ENCODE results near the gene TMEM30B. TPM values are rescaled to one million over a fixed set of nuclear protein-coding genes. Genes with fewer than 3 reads are reported as not detected.

The TMEM30B gene
- total and polyA plus RNA-seq, 2 of the 13 experiments (the other 11 are each of a cell fraction or from before 2014, with no cell fraction given): not detected

GRCh38 chr14:61287196-61287595, 6.1 kb upstream of the TMEM30B start:
- no peak overlapping the region for H2AFZ ChIP-seq (ENCODE audit: low read length)
- POLR2A ChIA-PET: no interaction called here

GRCh38 chr14:61285364-61285763, 4.2 kb upstream of the TMEM30B start:
- intact Hi-C loops (cut with micrococcal nuclease; ENCODE audit: unreplicated experiment): loop anchor here (1.0 kb wide), 1 partner anchor 8 kb away; no protein-coding TSS in a partner anchor
- H4K20me1 ChIP-seq (ENCODE audit: insufficient read depth, low read length): no peaks in the 10 kb centered on the region
- POLR2A ChIA-PET: no interaction called here
- 33% methylated on average over 4 of the region's 4 CpGs for WGBS (ENCODE audit: low lambda C conversion rate)
- CTCF ChIA-PET (ENCODE audit: low intra/inter-chr PET ratio, low total read pairs): interaction anchor here (1.0 to 3.2 kb wide), 2 partner anchors 16 to 935 kb away, joined by 5 to 26 read pairs; no protein-coding TSS in a partner anchor
- no peaks in the 10 kb centered on the region for H3K79me2 ChIP-seq (ENCODE audit: insufficient read depth, low read length)
- no peak overlapping the region for H3K4me2 ChIP-seq (ENCODE audit: low read depth, low read length)
- ATAC-seq: no peak
- FAIRE-seq: no peak
- H3K9me3 ChIP-seq (ENCODE audit: low read length): no peaks in the 10 kb centered on the region
- H3K4me3 ChIP-seq (replicated peaks in 1 of 3; ENCODE audit: insufficient read depth in 1 of 3, low read depth in 2 of 3, low read length in 3 of 3): no peak overlapping the region
- H3K27me3 ChIP-seq (ENCODE audit: control insufficient read depth in 1 of 2, insufficient read depth in 2 of 2, low read length in 2 of 2): no peaks in the 10 kb centered on the region; a peak in 1 of 5 replicates
- no peaks in the 10 kb centered on the region for H3K36me3 ChIP-seq (replicated peaks in 1 of 2; ENCODE audit: control insufficient read depth in 1 of 2, insufficient read depth in 2 of 2, low read length in 2 of 2)
- no TSS peak for BruUV-seq (replicated peaks)
- TF ChIP-seq, protein P1, sequence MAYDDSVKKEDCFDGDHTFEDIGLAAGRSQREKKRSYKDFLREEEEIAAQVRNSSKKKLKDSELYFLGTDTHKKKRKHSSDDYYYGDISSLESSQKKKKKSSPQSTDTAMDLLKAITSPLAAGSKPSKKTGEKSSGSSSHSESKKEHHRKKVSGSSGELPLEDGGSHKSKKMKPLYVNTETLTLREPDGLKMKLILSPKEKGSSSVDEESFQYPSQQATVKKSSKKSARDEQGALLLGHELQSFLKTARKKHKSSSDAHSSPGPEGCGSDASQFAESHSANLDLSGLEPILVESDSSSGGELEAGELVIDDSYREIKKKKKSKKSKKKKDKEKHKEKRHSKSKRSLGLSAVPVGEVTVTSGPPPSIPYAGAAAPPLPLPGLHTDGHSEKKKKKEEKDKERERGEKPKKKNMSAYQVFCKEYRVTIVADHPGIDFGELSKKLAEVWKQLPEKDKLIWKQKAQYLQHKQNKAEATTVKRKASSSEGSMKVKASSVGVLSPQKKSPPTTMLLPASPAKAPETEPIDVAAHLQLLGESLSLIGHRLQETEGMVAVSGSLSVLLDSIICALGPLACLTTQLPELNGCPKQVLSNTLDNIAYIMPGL (CRISPR knock-in tag; IDR thresholded peaks at IDR 0.05; ENCODE audit: borderline replicate concordance in 1 of 2, low read depth in 1 of 2): no peak
- TF ChIP-seq ZMYM3 (CRISPR knock-in tag; IDR thresholded peaks at IDR 0.05) (no peak), SALL1 (CRISPR knock-in tag; IDR thresholded peaks at IDR 0.05) (no peak), ZFP37 (CRISPR knock-in tag; IDR thresholded peaks at IDR 0.05; ENCODE audit: borderline replicate concordance) (no peak), ZSCAN9 (CRISPR knock-in tag; IDR thresholded peaks at IDR 0.05; ENCODE audit: borderline replicate concordance) (no peak), ZNF549 (CRISPR knock-in tag; IDR thresholded peaks at IDR 0.05) (no peak), ZNF367 (CRISPR knock-in tag; IDR thresholded peaks at IDR 0.05; ENCODE audit: borderline replicate concordance) (no peak), SAP130 (CRISPR knock-in tag; IDR thresholded peaks at IDR 0.05; ENCODE audit: low read depth) (no peak)
- in situ Hi-C loops (cut with HindIII; ENCODE audit: extremely low pct_ligation_motif_present, low pct_unique_long_range_greater_than_20kb): loop anchor here (25.0 kb wide), 1 partner anchor 552 kb away; no protein-coding TSS in a partner anchor
- no peak for DNase-seq (ENCODE audit: low spot score)
- no peak overlapping the region for H3K27ac ChIP-seq (ENCODE audit: extremely low read length, insufficient read depth, low read length)
- no peak overlapping the region for H3K9ac ChIP-seq (ENCODE audit: insufficient read depth, low read depth, low read length)
- H3K4me1 ChIP-seq (ENCODE audit: insufficient read depth, low read length): peaks cover 24% of the 10 kb centered on the region
- H2AFZ ChIP-seq (ENCODE audit: low read length): no peak overlapping the region

More at GRCh38 chr14:61287196-61287595, 6.1 kb upstream of the TMEM30B start:
- Histone ChIP-seq H3K79me2 (ENCODE audit: insufficient read depth, low read length) (no peaks in the 10 kb centered on the region), H3K27me3 (ENCODE audit: control insufficient read depth in 1 of 2, insufficient read depth in 2 of 2, low read length in 2 of 2) (no peaks in the 10 kb centered on the region; a peak in 1 of 5 replicates), H3K4me2 (ENCODE audit: low read depth, low read length) (no peak overlapping the region), H3K4me3 (replicated peaks in 1 of 3; ENCODE audit: insufficient read depth in 1 of 3, low read depth in 2 of 3, low read length in 3 of 3) (no peak overlapping the region), H3K9ac (ENCODE audit: insufficient read depth, low read depth, low read length) (no peak overlapping the region), H3K4me1 (ENCODE audit: insufficient read depth, low read length) (peaks cover 24% of the 10 kb centered on the region), H3K9me3 (ENCODE audit: low read length) (no peaks in the 10 kb centered on the region), H3K36me3 (replicated peaks in 1 of 2; ENCODE audit: control insufficient read depth in 1 of 2, insufficient read depth in 2 of 2, low read length in 2 of 2) (no peaks in the 10 kb centered on the region), H4K20me1 (ENCODE audit: insufficient read depth, low read length) (no peaks in the 10 kb centered on the region), H3K27ac (ENCODE audit: extremely low read length, insufficient read depth, low read length) (no peak overlapping the region)
- CTCF ChIA-PET (ENCODE audit: low intra/inter-chr PET ratio, low total read pairs): no interaction called here
- in situ Hi-C loops (cut with HindIII; ENCODE audit: extremely low pct_ligation_motif_present, low pct_unique_long_range_greater_than_20kb) (loop anchor here (25.0 kb wide), 1 partner anchor 550 kb away; no protein-coding TSS in a partner anchor), intact Hi-C loops (cut with micrococcal nuclease; ENCODE audit: unreplicated experiment) (no loop called here)
- FAIRE-seq (no peak), DNase-seq (ENCODE audit: low spot score) (no peak), ATAC-seq (no peak)
- no peak for TF ChIP-seq MYPOP (CRISPR knock-in tag; IDR thresholded peaks at IDR 0.05)
- BruUV-seq (replicated peaks): no TSS peak
- WGBS (ENCODE audit: low lambda C conversion rate): 65% methylated on average over 7 of the region's 7 CpGs

All from HepG2 (cell line).